Embryonic facial prominence (tissue), 1 donor: Measurements from ENCODE around the gene PDE6B.
"Not testable (repeated sequence)": the region's sequence is repeated elsewhere in the genome, so short reads cannot be mapped to it uniquely, and the experiment has no call there.

ENCODE experiments used
- DNase-seq: peaks from one replicate; pipeline ENCODE4 v3.0.0-alpha.2; 2016; ENCODE audit errors: extremely low spot score

PDE6B gene

DNA sequence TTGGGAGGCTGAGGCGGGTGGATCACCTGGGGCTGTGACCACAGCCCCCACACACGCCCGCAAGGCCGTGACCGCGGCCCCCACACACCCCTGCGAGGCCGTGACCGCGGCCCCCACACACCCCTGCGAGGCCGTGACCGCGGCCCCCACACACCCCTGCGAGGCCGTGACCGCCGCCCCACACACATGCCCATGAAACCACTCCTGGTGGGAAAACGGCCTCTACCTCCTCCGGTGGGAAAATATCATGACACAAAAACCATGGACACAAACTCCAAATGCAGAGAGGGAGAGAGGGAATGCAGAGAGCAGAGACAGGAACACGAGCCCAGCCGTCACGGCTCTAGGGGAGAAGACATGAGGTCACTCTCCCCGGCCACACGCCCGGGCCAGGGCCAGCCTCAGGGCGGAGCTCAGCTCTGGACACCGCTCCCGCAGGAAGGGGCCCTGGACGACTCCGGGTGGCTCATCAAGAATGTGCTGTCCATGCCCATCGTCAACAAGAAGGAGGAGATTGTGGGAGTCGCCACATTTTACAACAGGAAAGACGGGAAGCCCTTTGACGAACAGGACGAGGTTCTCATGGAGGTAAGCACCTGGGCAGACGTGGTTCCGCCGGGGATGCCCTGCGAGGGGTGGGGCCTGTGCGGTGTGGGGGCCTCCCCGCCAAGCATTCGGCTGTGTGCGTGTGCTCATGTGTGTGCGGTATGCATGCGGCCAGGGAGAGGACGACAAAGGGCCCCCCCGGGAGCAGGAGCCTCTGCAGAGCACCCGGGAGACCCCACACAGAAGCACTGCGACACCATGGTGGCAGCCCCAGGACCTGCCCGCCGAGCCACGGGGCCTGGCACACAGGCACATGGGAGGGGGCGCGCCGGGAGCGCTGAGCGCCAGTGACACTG is 31.3 kb downstream of the PDE6B start:
- no peak for DNase-seq

DNA sequence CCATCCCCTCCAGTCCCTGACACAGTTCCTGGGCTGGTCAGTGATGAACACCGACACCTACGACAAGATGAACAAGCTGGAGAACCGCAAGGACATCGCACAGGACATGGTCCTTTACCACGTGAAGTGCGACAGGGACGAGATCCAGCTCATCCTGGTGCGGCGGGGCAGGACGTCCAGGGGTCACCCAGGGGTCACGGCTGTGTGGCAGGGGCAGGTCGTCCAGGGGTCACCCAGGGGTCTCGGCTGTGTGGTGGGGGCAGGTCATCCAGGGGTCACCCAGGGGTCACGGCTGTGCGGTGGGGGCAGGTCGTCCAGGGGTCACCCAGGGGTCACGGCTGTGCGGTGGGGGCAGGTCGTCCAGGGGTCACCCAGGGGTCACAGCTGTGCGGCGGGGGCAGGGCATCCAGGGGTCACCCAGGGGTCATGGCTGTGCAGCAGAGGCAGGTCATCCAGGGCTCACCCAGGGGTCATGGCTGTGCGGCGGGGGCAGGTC is 32.0 kb downstream of the PDE6B start:
- no peak for DNase-seq

DNA sequence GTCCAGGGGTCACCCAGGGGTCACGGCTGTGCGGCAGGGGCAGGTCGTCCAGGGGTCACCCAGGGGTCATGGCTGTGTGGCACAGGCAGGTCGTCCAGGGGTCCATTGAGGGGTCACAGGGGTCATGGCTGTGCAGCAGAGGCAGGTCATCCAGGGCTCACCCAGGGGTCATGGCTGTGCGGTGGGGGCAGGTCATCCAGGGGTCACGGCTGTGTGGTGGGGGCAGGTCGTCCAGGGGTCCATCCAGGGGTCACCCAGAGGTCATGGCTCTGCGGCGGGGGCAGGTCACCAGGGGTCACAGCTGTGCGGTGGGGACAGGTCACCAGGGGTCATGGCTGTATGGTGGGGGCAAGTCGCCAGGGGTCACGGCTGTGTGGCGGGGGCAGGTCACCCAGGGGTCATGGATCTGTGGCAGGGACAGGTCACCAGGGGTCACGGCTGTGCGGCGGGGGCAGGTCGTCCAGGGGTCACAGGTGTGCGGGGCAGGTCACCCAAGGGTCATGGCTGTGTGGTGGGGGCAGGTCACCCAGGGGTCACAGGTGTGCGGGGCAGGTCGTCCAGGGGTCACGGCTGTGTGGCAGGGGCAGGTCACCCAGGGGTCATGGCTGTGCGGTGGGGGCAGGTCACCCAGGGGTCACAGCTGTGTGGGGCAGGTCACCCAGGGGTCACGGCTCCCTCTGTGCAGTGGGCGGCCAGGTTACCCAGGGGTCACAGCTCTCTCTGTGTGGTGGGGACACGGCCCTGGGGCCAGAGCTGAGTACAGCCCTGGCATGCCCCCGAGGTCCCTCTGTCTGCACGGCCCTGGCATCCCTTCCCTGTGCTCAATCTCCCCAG is 32.7 kb downstream of the PDE6B start:
- DNase-seq: no peak

DNA sequence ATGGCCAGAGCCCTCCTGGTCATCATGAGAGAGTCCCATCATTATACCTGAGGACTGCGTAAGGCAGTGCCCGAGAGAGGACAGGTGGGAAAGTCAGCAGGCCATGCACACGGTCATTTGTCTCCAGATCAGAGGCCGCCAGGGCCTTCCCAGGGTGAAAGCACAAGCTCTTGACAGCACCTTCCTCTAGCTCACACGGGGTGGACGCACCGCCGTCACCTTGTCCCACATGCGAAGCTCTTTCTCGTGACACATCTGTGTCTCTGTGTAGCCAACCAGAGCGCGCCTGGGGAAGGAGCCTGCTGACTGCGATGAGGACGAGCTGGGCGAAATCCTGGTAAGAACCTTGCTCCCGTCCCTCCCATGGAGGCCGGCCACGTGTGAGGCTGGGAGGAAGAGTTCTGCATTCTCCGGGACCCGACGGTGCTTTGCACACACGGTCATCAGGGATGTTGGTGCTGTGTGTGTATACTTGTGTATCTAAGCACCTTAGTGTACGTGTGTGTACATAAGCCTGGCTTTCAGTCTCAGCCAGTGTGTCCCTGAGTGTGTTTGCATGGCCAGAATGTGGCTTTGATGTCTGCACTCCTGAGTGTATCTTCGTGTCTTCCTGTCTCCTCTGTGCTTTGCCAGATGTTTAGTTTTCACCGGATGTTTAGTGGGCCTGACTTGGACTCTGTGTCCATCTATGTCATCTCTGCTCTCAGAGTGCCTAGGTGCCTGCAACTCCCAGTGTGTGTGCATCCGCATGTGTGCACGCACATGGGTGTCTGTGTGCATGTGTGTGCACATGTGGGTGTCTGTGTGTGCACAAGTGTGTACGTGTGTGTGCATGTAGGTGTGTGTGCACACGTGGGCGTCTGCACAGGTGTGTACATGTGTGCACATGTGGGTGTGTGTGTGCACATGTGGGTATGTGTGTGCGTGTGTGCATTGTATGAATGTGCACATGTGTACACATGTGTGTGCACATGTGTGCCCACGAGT is 33.6 kb downstream of the PDE6B start:
- no peak for DNase-seq

DNA sequence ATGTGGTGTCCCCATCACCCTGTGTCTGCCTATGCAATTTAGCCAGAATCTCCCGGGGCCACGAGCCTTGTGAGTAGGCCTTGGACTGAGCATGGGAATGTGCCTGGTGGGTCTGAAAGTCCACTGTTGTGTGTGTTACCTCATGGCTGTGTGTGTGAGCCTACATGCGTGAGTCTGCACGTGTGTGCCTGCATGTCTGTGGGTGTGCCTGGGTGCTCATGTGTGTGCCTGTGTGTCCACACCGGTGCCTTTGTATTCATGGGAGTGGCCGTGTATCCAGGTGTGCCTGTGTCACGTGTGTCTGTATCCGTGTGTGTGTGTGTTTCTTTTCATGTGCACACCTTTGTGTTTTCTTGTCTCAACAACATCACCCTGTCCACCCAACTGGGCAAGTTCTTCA is 34.5 kb downstream of the PDE6B start:
- DNase-seq: no peak

DNA sequence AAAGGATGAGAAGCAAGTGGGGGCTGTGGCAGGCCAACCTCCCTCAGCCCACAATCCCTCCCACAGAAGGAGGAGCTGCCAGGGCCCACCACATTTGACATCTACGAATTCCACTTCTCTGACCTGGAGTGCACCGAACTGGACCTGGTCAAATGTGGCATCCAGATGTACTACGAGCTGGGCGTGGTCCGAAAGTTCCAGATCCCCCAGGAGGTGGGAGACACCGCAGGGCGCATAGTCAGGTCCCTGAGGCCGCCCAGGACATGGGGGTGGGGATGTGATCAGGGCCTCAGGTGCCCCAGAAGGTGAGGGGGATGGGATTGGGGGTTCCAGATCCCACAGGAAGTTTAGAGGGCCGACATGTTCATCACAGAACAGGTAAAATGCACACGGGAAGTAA is 35.0 kb downstream of the PDE6B start:
- DNase-seq: no peak

DNA sequence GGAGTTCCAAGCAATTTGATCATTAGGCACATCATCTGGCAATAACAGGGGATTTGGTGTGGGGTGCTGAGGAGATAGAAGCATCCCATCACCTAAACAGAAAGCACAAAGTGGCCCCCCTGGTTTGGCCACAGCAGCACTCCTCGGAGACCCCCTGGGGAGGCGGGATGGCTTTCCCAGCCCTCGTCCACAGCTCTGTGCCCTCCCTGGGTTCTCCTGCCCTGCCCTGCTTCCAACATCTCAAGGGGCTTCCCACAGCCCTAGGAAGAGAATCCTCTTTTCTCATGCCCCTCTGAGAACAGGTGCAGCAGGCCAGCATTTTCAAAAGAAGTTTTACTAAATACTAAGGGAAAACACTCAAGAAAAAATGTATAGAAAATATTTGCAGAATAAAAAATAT is 35.9 kb downstream of the PDE6B start:
- no peak for DNase-seq

DNA sequence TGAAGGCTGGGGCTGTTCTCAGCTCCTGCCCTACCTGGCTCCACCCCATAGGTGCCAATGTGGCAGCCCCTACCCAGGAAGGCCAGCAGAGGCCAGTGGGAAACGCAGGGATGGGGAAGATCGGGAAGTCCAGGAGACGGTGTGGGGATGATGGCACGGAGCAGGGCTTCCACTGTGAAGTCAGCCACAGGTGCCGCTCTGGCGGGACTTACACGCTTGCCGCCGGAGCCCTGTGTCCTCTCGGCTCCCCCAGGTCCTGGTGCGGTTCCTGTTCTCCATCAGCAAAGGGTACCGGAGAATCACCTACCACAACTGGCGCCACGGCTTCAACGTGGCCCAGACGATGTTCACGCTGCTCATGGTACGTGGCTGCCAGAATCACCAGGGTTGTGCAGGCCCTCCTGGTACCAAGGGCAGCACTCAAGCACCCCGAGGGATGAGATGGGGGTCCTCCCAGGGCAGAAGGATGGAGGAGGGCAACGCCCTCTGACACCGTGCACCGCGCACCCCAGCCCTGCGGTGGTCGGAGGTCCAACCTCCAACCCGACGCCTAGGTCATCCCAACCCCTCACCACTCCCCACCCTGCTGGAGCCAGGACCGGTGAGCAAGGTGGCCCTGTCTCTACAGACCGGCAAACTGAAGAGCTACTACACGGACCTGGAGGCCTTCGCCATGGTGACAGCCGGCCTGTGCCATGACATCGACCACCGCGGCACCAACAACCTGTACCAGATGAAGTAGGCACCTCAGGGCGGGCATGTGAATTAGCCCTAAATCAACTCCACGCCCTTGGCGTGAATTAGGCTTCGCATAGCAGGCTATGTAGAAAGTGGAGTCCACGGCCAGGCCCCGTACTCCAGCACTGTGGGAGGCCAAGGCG is 36.7 kb downstream of the PDE6B start:
- DNase-seq: no peak

DNA sequence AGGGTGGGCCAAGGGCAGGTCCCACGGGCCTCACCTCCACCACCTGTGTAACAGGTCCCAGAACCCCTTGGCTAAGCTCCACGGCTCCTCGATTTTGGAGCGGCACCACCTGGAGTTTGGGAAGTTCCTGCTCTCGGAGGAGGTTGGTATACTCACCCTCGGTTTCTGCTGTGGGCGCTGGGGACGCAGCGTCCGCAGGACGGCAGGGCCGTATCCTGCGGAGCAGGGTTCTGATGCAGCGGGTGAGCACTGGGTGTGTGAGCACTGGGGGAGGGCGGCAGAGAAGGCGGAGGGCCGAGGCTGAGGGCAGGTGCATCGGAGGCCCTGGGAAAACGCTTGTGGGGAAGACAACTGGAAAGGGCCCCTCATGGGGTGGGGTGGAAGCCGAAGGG is 37.7 kb downstream of the PDE6B start:
- no peak for DNase-seq

DNA sequence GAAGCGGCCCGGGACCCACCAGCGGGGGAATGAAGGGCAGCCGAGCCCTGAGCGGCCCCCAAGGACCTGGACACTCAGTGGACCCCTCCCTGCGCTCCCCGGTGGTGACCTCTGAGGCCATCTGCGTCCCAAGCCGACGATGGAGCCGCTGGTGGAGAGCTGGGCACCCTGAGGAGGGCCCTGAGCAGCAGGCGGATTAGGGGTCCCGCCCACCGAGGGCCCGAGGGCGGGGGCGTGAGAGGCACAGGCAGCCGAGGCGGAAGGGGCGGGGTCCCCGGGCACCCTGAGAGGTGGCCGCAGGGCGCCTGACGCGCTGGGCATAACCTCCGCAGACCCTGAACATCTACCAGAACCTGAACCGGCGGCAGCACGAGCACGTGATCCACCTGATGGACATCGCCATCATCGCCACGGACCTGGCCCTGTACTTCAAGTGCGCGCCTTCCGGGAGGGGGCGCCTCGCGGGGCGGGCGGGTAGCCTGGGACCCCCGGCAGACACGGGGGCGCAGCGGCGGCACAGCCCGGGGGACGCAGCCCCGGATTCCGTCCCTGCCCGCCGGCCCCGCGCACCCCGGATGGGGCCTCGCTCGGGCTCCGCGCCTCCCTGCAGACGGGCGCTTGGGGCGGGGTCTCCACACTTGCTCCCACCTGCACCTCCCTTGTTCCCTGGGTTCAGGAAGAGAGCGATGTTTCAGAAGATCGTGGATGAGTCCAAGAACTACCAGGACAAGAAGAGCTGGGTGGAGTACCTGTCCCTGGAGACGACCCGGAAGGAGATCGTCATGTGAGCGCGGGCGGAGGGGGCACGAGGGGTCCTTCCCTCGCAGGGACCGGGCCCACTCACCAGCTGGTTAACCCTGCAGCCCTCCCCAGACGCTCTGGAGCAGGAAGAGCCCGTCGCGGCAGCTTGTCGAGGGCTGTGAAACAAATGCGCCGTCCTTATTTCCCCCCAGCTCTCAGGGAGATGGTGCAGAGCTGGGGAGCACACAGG is 38.4 kb downstream of the PDE6B start:
- no peak for DNase-seq

DNA sequence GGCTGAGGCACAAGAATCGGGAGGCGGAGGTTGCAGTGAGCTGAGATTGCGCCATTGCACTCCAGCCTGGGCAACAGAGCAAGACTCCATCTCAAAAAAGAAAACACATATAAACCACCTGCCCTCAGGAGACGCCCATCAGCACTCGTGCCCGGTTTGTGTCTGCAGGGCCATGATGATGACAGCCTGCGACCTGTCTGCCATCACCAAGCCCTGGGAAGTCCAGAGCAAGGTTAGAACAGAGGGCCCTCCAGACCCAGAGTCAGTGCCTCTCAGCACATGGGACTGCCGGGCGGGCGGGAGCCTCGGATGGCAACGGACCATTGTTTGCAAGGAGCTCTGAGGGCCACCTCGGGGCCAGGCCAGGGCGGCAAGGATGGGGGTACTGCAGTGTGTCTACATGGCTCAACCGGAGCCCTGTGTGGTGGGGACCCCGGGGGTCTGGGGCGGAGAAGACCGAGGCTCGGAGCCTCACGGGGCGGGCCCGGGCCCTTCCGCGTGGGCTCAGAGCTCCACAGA is 39.4 kb downstream of the PDE6B start:
- no peak for DNase-seq

DNA sequence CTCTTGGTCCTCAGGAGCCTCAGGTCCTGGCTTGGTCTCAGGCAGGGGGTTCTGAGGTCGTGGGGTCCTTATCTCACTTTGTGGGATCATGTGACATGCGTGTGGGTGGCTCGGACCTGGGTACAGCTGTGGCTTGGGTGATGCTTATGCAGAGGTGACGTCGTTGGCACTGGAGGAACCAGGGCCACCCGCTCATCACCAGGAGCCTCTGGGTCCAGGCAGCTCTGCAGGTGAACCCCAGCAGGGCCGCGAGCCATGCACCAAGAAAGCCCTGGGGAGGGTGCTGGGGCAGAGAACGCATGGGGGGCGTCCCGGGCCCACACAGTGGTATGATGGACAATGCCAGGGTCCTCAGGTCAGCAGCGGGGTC is 40.0 kb downstream of the PDE6B start:
- no peak for DNase-seq

DNA sequence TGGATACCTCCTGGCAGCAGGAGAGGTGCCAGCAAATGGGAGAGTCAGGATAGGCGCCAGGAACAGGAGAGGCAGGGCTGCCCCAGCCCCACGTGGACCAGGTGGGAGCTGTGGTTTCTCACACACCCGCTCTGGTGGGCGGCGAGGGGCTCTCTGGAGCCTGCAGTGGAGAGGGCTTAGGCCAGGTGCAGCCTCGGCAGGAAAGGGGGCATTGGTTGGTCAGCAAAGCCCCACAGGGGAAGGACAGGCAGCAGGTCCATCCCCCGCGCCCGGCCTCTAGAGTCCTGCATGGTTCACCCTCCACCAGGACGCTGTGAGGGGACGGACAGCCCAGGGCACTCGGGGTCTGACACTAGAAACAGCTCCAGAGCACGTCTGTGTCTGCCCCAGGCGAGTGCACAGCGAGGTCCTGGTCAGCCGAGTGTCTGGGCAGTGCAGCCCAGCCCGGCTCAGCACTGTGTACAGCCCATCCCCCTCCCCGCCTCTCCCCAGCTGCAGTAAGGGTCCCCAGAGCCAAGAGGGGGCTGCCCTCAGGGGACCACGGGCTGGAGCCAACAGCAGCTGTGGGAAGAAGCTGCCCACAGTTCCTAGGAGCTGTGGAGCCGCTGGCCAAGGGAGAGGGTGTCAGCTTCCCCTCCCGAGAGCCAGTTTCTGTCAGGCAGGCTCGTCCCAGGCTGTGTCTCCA is 40.5 kb downstream of the PDE6B start:
- no peak for DNase-seq

DNA sequence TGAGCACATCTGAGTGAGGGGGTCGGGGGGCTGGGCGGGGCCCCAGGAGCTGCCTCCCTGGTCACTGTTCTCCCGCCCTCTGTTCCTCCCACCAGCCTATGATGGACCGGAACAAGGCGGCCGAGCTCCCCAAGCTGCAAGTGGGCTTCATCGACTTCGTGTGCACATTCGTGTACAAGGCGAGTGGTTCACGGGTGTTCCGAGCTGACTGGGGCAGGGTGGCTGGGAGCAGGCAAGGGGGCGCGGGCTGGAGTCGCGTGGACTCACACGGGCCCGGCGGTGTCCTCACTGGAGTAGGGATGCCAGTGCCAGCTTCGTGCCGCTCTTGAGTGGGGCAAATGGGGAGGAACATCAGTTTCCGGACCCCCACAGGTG is 41.0 kb downstream of the PDE6B start:
- DNase-seq: no peak

DNA sequence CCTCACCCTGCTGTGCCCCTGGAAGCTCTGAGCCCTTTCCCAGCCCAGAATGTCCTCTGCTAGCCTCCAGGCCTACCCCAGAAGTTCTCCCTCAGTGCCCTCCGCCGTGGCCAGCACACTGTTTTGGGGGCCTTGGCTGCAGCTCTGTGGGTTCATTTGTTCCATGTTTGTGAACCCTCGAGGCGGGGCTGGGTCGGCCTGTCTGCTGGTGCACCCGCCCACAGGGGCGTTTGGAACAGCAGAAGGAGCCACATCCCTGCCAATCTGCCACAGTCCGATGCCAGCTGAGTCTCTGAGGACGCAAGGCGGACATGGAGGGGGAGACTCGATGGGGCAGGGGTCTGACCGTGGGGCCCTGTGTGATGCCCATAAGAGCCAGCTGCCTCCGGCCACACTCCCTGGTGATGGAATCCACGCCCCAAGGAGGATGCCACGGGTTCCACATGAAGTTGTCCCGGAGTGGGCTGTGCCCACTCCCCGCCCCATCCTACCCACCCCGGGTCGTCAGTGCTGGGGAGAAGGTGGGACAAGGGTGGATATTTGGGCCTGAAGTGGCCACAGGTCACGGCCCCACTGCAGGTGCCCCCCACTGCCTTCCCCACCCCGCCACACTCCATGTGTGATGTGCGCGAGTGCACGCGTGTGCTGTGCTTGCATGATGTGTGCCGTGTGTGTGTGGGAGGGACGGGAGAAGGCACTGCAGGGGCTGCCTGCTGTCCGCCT is 41.6 kb downstream of the PDE6B start:
- no peak for DNase-seq

DNA sequence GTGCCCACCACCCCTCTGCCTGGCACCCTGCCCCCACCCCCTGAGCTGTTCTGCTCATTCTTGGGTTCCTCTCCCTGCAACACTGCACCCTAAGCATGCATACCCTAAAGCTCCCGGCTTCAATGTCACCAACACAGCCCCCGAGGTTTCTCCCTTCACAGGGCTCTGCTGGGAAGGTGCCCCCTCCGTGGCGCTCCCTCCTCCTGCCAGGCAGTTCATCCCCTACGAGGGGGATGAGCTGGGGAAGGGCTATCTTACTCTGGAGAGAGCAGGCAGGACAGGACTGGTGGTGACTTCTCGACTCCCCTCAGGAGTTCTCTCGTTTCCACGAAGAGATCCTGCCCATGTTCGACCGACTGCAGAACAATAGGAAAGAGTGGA is 42.2 kb downstream of the PDE6B start:
- no peak for DNase-seq

DNA sequence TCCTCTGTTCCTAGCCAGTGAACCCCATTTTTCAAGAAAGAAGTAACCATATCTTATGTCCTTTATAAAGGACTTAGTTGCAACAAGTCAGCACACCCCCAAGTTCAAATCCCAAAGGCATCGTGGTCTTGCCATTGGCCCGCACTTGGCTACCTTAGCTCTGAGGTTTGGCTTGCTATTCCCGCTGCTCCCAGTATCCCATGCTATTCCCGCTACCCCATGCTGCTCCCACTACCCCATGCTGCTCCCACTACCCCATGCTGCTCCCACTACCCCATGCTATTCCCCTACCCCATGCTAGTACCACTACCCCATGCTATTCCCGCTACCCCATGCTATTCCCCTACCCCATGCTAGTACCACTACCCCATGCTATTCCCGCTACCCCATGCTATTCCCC is 42.8 kb downstream of the PDE6B start:
- not testable (repeated sequence) for DNase-seq
